Measurements from ENCODE around the gene BCL2L12. TPM values are rescaled to one million over a fixed set of nuclear protein-coding genes. Genes with fewer than 3 reads are reported as not detected.

The BCL2L12 gene
- polyA plus RNA-seq, 1 of the 3 experiments (the other 2 are of a cell fraction) = 27.9 TPM

- TF ChIP-seq CTCF (IDR thresholded peaks at IDR 0.05) (no peak), RCOR1 (IDR thresholded peaks at IDR 0.05; ENCODE audit: low read length) (no peak), YY1 (IDR thresholded peaks at IDR 0.05; ENCODE audit: low read depth) (no peak)
These were observed 7.6 kb upstream of the BCL2L12 start (continued) for GRCh38 chr19:49658139-49658517.

- Histone ChIP-seq H3K4me3 (ENCODE audit: low read depth in 2 of 2, low read length in 1 of 2) (no peak overlapping the region), H3K4me1 (ENCODE audit: control insufficient read depth in 1 of 2, insufficient read depth in 2 of 2, low read depth in 1 of 2, low read length in 1 of 2) (peaks cover 0 to 4% of the 10 kb centered on the region in 2 experiments; a peak in 1 of 4 replicates), H2AFZ (ENCODE audit: low read depth) (no peak overlapping the region), H3K79me2 (ENCODE audit: insufficient read depth) (peaks cover 4% of the 10 kb centered on the region), H3K9me3 (no peaks in the 10 kb centered on the region), H3K36me3 (replicated peaks in 1 of 2; ENCODE audit: control insufficient read depth in 1 of 2, insufficient read depth in 2 of 2, low read length in 1 of 2) (peaks cover 24 to 72% of the 10 kb centered on the region in 2 experiments), H3K9me2 (no peaks in the 10 kb centered on the region), H3K27me3 (ENCODE audit: insufficient read depth) (no peaks in the 10 kb centered on the region), H3F3A (replicated peaks; ENCODE audit: insufficient read depth) (peaks cover 10% of the 10 kb centered on the region), H3K27ac (ENCODE audit: low read depth in 2 of 2, low read length in 1 of 2) (no peak overlapping the region), H3K9ac (no peak overlapping the region), H3K4me2 (no peak overlapping the region), H4K20me1 (ENCODE audit: insufficient read depth) (0 out of 2 replicates have a peak, but pooled peaks cover 5% of the 10 kb centered on the region)
- 89% methylated on average over 7 of the region's 12 CpGs for WGBS (ENCODE audit: low lambda C conversion rate)
- TF ChIP-seq EP300 (IDR thresholded peaks at IDR 0.05; ENCODE audit: borderline replicate concordance in 1 of 2, low read depth in 1 of 2, low read length in 1 of 2) = no peak
- no peak for TF ChIP-seq CHD2 (IDR thresholded peaks at IDR 0.05; ENCODE audit: low read length, partially characterized antibody)
- TF ChIP-seq RAD21 (IDR thresholded peaks at IDR 0.05; ENCODE audit: low read length) = no peak
- TF ChIP-seq GABPA (IDR thresholded peaks at IDR 0.05; ENCODE audit: low read depth) = no peak
- TF ChIP-seq RFX5 (IDR thresholded peaks at IDR 0.05; ENCODE audit: low read length) = no peak
- no peak for TF ChIP-seq FOSL2 (IDR thresholded peaks at IDR 0.05; ENCODE audit: borderline replicate concordance, low read depth)
- no peak for TF ChIP-seq EZH2phosphoT487 (IDR thresholded peaks at IDR 0.05; ENCODE audit: borderline replicate concordance, low read depth)
- no peak for TF ChIP-seq TEAD4 (IDR thresholded peaks at IDR 0.05; ENCODE audit: borderline replicate concordance, insufficient read depth)
- no peak for TF ChIP-seq YY1 (IDR thresholded peaks at IDR 0.05; ENCODE audit: low read depth)
- no peak for TF ChIP-seq TAF1 (IDR thresholded peaks at IDR 0.05; ENCODE audit: borderline replicate concordance, low read depth, low read length)
- TF ChIP-seq SIN3A (IDR thresholded peaks at IDR 0.05; ENCODE audit: borderline replicate concordance, low read depth, low read length) = no peak
- no peak for TF ChIP-seq IRF3 (IDR thresholded peaks at IDR 0.05; ENCODE audit: low read depth, low read length)
- no peak for TF ChIP-seq ZBTB33 (IDR thresholded peaks at IDR 0.05; ENCODE audit: borderline replicate concordance, low read depth)
- TF ChIP-seq RXRA (IDR thresholded peaks at IDR 0.05; ENCODE audit: borderline replicate concordance, low read depth) = no peak
- no peak for TF ChIP-seq SMC3 (IDR thresholded peaks at IDR 0.05; ENCODE audit: low read depth, low read length)
- TF ChIP-seq FOXM1 (IDR thresholded peaks at IDR 0.05; ENCODE audit: low read depth) = no peak
- CTCF ChIA-PET = interaction anchor here (0.7 to 5.5 kb wide), 3 partner anchors 14 to 22 kb away, joined by 3 to 26 read pairs (median 5); no protein-coding TSS in a partner anchor
- DNase-seq = no peak
- POLR2A ChIA-PET = interaction anchor here (0.9 to 1.6 kb wide), 2 partner anchors 11 to 17 kb away, joined by 3 to 8 read pairs; partner anchors contain the start of gene SCAF1
These were observed 6.9 kb upstream of the BCL2L12 start for GRCh38 chr19:49658566-49659442.
